Stimulated activated CD4-positive, alpha-beta T cell treated with anti-CD3 and anti-CD28 coated beads, Interleukin-1b, Interleukin-23, amount 100 ng/mL, for 48 hours (primary cell): ENCODE data around the gene C1QL1.

Experiments used
- DNase-seq: peaks from one replicate; pipeline ENCODE4 v3.0.0-alpha.2; 2020

C1QL1 gene

GRCh38 chr17:44988044-44988942, 20.2 kb upstream of the C1QL1 start:
- DNase-seq = no peak

- no peak for DNase-seq
These were observed 15.5 kb upstream of the C1QL1 start for GRCh38 chr17:44983563-44983962.

GRCh38 chr17:44982113-44982702, 14.1 kb upstream of the C1QL1 start:
- no peak for DNase-seq

- DNase-seq = no peak
These were observed 13.3 kb upstream of the C1QL1 start for GRCh38 chr17:44981221-44981968.

- no peak for DNase-seq
These were observed 11.4 kb upstream of the C1QL1 start for GRCh38 chr17:44979426-44979995.

- DNase-seq = no peak
These were observed 10.7 kb upstream of the C1QL1 start for GRCh38 chr17:44978807-44979206.

- no peak for DNase-seq
These were observed 9.9 kb upstream of the C1QL1 start for GRCh38 chr17:44977814-44978550.

GRCh38 chr17:44977065-44977464, 9.0 kb upstream of the C1QL1 start:
- no peak for DNase-seq

- DNase-seq = no peak
These were observed 8.1 kb upstream of the C1QL1 start for GRCh38 chr17:44976206-44976605.

GRCh38 chr17:44972953-44973352, 4.8 kb upstream of the C1QL1 start:
- no peak for DNase-seq

- peak; percentile 86 for DNase-seq
These were observed 3.8 kb upstream of the C1QL1 start for GRCh38 chr17:44971776-44972483.

GRCh38 chr17:44970136-44970741, 2.1 kb upstream of the C1QL1 start:
- DNase-seq = no peak

GRCh38 chr17:44969144-44969780, 1.2 kb upstream of the C1QL1 start:
- no peak for DNase-seq

- DNase-seq = no peak
These were observed 237 bp downstream of the C1QL1 start for GRCh38 chr17:44967907-44968224.

- no peak for DNase-seq
These were observed 837 bp downstream of the C1QL1 start for GRCh38 chr17:44967026-44967906.

GRCh38 chr17:44966348-44967025, 1.6 kb downstream of the C1QL1 start:
- DNase-seq = no peak

- no peak for DNase-seq
These were observed 2.4 kb downstream of the C1QL1 start for GRCh38 chr17:44965481-44966234.

GRCh38 chr17:44961921-44962350, 6.2 kb downstream of the C1QL1 start:
- DNase-seq = no peak

GRCh38 chr17:44960691-44961090, 7.4 kb downstream of the C1QL1 start:
- no peak for DNase-seq
